Islet precursor cell (in vitro differentiated cells): ENCODE data around the gene GDF7.

Source experiments
- DNase-seq: peaks from one replicate; pipeline ENCODE4 v3.0.0-alpha.2; 2018

Gene GDF7

DNA sequence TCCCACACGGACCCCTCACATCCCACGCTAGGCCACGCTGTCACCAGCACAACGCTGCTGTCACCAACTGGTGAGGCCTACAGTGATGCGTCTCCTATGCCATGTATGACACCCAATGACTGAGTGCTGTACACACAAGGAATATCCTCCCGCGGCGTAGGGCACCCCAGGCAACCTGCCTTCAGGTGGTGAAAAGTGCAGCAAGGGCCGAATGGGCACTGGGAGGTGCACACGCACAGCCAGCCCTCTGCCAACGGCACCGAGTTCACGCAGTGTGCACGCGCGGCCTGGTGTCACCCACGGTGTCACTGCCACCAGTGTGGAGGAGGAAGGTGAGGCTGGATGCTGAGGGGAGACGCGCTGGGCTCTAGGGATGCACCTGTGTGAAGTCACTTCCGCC is 20.5 kb upstream of the GDF7 start:
- DNase-seq = no peak

- no peak for DNase-seq
Measured at GRCh38 chr2:20647211-20647610, 19.7 kb upstream of the GDF7 start.

DNA sequence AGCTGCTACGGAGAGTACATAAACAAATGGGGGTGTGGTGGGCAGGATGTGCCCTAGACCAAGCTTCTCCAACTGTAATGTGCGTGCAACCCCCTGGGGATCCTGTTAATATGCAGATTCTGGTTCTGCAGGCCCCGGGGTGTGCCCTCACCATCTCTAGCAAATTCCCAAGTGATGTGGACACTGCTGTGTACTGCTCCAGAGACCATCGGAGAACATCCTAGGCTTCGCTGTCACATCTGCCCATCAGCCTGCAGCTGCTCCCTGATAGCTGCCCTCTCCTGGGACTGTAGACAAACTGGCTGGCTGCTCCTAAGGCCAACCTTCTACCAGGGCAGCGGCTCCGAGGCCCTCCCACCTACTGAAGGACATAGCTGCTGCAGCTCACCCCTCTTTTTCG is 19.2 kb upstream of the GDF7 start:
- DNase-seq = no peak

DNA sequence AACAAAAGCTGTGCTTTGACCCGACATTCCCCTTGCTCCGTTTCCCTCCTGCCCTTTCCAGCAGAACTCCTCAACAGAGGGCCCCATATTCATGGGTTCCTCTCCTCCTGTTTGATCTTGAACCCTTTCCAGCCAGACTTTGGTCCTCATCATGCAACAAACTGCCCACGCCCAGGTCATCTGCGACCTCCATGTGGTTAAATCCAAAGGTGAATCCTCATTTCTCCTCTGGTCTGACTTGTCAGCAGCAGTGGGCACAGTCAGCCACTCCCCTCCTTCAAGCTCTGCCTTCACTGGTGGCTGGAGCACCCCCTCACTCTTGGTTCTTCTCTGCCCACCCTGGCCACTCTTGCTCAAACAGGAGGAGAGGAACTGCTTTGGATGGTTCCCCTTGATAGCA is 18.7 kb upstream of the GDF7 start:
- DNase-seq = no peak

- DNase-seq = no peak
Measured at GRCh38 chr2:20648831-20649230, 18.1 kb upstream of the GDF7 start.

DNA sequence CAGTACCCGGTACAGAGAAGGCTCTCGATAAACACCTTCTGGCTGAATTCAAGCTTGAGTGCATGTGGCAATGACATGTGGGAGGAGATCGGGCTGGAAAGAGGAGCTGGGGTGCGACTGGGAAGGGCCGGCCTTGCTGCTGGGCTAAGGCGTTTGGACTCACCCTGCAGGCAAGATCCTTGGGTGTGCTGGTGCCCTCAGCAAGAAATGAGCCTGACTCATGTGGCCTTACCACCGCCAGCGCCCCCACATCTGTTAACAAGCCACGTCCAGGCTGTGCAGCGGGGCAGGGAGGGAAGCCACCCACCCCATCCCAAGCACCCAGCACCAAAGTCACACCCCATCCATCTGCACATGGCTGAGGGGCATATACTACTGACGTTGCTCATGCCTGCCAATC is 17.4 kb upstream of the GDF7 start:
- no peak for DNase-seq

DNA sequence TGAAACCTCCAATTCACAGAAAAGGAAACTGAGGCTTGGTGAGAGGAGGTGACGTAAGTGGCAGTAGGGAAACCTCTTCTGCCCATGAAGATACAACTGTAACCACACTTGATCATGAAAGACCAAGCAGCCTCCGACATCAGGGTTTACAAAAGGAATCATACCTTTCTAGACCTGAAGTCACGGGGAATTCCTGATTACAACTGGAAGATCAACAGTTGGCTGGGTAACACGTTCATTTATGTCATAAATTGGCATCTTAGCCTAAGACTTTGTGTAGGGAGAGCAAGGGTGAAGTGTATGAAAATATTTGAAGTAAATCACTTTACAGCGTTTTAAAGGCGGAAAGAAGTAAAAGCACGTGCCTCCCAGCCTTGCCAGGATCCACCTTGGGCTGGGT is 17.0 kb upstream of the GDF7 start:
- no peak for DNase-seq

- no peak for DNase-seq
Measured at GRCh38 chr2:20650393-20650876, 16.5 kb upstream of the GDF7 start.

DNA sequence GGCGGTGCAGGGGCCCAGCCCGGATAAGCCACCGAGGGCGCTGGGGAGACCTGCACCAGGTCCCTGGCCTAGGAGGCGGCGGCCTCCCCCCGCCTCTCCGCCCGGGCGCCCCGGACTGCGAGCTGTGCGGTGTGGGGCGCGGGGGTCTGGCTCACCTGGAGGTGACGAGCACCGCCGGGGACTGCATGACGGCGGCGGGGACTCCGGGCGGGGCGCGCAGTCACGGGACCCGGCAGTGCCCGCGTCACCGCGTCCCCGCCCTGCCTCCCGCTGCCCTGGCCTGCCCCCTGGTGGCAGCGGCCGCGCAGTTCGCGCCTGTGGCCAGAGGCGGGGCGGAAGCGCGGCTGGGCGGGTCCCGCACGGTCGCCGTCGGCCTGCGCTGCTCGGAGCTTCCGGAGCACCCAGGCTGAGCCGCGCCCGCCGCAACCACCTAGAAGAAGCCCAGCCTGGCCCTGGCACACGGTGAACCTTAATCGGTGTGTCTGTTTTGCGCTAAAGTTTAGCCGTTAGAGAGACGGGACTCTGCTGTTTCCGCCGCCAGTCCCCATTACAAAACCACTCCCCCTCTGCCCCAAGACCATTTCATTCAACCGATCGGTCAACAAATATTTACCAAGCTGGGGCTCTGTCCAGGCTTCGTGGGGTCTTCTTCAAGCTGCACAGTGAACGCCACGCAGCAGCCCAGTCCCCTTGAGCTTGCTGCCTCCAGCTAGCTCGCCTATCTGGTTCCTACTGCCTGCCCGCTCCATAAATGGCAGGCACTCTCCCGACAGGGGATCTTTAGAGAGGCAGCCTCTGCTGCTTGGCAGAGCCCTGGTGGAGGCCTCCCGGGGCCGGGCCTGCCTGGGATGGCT is 15.8 kb upstream of the GDF7 start, which contains the start of gene HS1BP3:
Gene HS1BP3, minus strand, starts transcription at position 222 of the 854 bp plus-strand sequence. Its CDS starts 35 bp downstream, at position 187.
- peak; percentile 89 for DNase-seq

- DNase-seq = no peak
Measured at GRCh38 chr2:20651731-20652099, 15.2 kb upstream of the GDF7 start.

- no peak for DNase-seq
Measured at GRCh38 chr2:20652141-20652540, 14.8 kb upstream of the GDF7 start.

GRCh38 chr2:20652673-20653575 is 14.0 kb upstream of the GDF7 start:
- DNase-seq = no peak

GRCh38 chr2:20653695-20654534 is 13.0 kb upstream of the GDF7 start:
- DNase-seq = no peak

DNA sequence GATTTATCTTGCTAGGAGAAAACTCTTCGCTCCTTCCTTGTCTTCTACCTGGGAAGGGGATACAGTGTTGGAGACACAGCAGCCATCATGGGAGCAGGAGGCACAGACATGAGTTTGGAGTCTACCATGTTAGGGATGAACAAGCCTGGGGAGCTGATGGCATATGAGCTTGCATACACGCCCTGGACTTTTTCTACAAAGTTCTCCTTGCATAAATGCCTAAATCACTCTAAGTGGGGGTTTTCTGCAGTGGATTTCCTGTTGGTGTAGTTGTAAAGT is 12.5 kb upstream of the GDF7 start:
- no peak for DNase-seq

DNA sequence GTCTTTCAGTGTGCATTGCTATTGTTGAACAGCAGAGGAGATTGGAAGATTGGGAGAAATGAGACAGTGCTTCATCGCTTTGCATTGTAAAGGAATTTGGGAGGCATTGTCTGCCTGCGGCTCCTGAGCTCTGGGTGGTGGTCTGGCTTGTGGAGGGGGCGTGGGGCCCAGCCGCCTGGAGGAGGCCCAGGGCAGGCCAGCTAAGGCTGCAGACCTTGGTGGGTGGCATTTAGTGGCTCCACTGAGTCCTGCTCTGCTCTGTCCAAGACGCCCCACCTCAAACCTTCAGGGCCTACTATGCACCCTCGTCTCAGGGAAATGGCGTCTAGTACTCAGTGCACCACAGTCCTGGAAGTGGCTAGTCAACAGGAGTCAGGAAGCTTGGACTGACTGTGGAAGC is 10.4 kb upstream of the GDF7 start:
- no peak for DNase-seq

GRCh38 chr2:20657522-20658235 is 9.3 kb upstream of the GDF7 start:
- no peak for DNase-seq

GRCh38 chr2:20660506-20661420 is 6.2 kb upstream of the GDF7 start:
- DNase-seq = no peak

- peak; percentile 89 for DNase-seq
Measured at GRCh38 chr2:20661421-20662307, 5.3 kb upstream of the GDF7 start.

- DNase-seq = no peak
Measured at GRCh38 chr2:20662308-20662937, 4.5 kb upstream of the GDF7 start.
